HUES48 (cell line): ENCODE measurements around the gene GRID1.
A peak's percentile ranks its signal among the peaks of the same experiment; 100 is the strongest.
"Not testable (repeated sequence)": the region's sequence is repeated elsewhere in the genome, so short reads cannot be mapped to it uniquely, and the experiment has no call there.

Source experiments
- H3K27ac ChIP-seq: one replicate; pipeline ENCODE4 v1.7.0; 2013; ENCODE audit warnings: low read depth, low read length, inconsistent platforms
- H3K27me3 ChIP-seq: 2 replicates; pipeline ENCODE4 v1.6.1; 2013; ENCODE audit warnings: mild to moderate bottlenecking, low read length; ENCODE audit not compliant: control insufficient read depth, insufficient read depth
- H3K36me3 ChIP-seq: 2 replicates; pipeline ENCODE4 v1.6.1; 2013; ENCODE audit warnings: low read length; ENCODE audit not compliant: control insufficient read depth, insufficient read depth
- H3K4me1 ChIP-seq: 2 replicates; pipeline ENCODE4 v1.6.1; 2013; ENCODE audit warnings: mild to moderate bottlenecking, low read length; ENCODE audit not compliant: control insufficient read depth, insufficient read depth
- H3K4me3 ChIP-seq: 2 replicates; pipeline ENCODE4 v1.5.1; 2013; ENCODE audit warnings: mild to moderate bottlenecking, low read depth, low read length
- H3K9ac ChIP-seq: 2 replicates; pipeline ENCODE4 v1.6.1; 2013; ENCODE audit warnings: mild to moderate bottlenecking, low read depth, low read length, moderate library complexity
- H3K9me3 ChIP-seq: 2 replicates; pipeline ENCODE4 v1.6.1; 2013; ENCODE audit warnings: low read length; ENCODE audit not compliant: control insufficient read depth, insufficient read depth

The GRID1 gene

DNA sequence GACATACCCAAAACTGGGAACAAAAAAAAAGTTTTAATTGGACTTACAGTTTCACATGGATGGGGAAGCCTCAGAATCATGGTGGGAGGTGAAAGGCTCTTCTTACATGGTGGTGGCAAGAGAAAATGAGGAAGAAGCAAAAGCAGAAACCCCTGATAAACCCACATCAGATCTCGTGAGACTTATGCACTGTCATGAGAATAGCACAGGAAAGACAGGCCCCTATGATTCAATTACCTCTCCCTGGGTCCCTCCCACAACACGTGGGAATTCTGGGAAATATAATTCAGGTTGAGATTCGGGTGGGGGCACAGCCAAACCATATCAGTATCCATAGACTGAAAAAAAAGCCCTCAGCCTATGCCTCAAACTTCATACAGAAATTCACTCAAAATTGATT is 647.2 kb downstream of the GRID1 start:
- no peaks in the 10 kb centered on the region for H3K4me1 ChIP-seq
- no peak overlapping the region for H3K27ac ChIP-seq
- H3K9ac ChIP-seq, result no peak overlapping the region
- no peaks in the 10 kb centered on the region for H3K27me3 ChIP-seq
- no peaks in the 10 kb centered on the region for H3K36me3 ChIP-seq
- no peak overlapping the region for H3K4me3 ChIP-seq
- H3K9me3 ChIP-seq, result no peaks in the 10 kb centered on the region

DNA sequence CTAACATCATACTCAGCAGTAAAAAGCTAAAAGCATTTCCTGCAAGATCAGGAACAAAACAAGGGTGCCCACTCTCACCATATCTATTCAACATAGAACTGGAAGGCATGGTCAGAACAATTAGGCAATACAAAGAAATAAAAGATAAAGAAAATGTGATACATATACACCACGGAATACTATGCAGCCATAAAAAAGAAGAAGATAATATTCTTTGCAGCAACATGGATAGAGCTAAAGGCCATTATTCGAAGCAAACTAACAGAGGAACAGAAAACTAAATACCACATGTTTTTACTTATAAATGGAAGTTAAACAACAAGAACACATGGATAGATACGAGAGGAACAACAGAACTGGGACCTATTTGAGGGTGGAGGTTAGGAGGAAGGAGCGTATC is 652.7 kb downstream of the GRID1 start:
- Histone ChIP-seq H3K4me3 (no peak overlapping the region), H3K9me3 (no peaks in the 10 kb centered on the region), H3K4me1 (no peaks in the 10 kb centered on the region), H3K27me3 (no peaks in the 10 kb centered on the region), H3K27ac (no peak overlapping the region), H3K36me3 (no peaks in the 10 kb centered on the region), H3K9ac (no peak overlapping the region)

DNA sequence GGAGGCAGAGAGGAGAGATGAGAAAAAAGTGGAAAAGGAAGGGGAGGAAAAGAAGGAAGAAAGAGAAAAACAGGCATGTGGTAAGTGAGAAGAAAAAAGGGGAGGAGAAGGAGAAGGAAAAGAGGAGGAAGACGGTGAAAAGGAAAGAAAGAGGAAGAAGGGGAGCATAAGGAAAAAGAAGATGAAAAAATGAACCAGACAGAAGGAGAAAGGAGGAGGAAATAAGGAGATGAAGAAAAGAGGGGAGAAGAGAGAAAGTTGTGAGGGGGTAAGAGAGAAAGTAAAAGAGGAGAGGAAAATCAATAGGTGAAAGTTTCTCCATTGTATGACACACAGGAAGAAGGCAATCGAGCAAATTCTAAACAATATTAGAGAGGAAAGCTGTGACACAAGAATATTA is 663.8 kb downstream of the GRID1 start:
- Histone ChIP-seq H3K27ac (no peak overlapping the region), H3K9ac (no peak overlapping the region), H3K36me3 (no peaks in the 10 kb centered on the region), H3K27me3 (no peaks in the 10 kb centered on the region), H3K9me3 (no peaks in the 10 kb centered on the region), H3K4me3 (no peak overlapping the region), H3K4me1 (no peaks in the 10 kb centered on the region)

DNA sequence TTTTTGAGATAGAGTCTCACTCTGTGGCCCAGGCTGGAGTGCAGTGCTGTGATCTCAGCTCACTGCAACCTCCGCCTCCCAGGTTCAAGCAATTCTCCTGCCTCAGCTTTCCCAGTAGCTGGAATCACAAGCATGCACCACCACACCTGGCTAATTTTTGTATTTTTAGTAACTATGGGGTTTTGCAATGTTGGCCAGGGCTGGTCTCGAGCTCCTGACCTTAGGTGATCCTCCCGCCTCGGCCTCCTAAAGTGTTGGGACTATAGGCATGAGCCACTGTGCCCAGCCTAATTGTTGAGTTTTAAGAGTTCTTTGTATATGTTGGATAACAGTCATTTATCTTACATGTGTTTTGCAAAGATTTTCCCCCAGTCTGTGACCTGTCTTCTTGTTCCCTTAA is 667.5 kb downstream of the GRID1 start:
- H3K4me3 ChIP-seq, H3K27me3 ChIP-seq, H3K4me1 ChIP-seq, H3K9me3 ChIP-seq, H3K36me3 ChIP-seq, H3K9ac ChIP-seq, H3K27ac ChIP-seq: not testable (repeated sequence)

DNA sequence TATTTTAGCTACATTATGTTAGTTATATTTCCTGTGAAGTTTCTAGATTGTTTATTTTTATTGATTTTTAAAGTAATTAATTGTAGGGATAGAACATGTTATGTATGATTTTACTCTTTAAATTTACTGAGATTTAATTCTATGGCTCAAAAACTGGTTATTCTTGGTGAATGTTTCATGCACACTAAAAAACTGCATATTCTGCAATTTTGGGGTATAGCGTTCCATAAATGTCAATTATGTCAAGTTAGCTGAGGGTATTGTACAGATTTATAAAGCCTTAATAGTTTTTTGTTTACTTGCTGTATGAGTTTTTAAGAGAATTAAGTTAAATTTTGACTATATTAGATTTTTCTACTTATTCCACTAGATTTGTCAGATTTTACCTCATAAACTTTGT is 669.7 kb downstream of the GRID1 start:
- no peaks in the 10 kb centered on the region for H3K27me3 ChIP-seq
- no peak overlapping the region for H3K4me3 ChIP-seq
- H3K9ac ChIP-seq, result no peak overlapping the region
- H3K27ac ChIP-seq, result no peak overlapping the region
- H3K36me3 ChIP-seq, result no peaks in the 10 kb centered on the region
- no peaks in the 10 kb centered on the region for H3K4me1 ChIP-seq
- no peaks in the 10 kb centered on the region for H3K9me3 ChIP-seq

DNA sequence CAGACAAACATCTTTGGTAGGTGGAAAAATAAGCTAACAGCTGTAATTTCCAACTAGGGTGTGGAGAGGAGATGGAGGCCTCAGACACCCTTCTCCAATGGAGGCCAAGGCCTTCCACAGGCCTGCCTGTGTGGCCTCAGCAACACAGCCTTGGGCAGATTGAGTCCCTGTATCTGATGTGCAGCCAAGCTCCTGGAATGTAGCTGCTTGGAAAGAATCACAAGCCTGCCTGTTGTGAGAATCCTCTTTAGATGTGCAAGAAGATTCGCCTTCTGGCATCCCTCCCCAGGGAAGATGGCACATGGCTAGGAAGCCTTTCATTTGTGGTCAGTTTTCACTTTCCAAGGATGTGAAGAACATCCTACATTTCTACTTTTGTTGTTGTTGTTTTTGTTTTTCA is 684.0 kb downstream of the GRID1 start:
- no peaks in the 10 kb centered on the region for H3K27me3 ChIP-seq
- H3K9me3 ChIP-seq, result no peaks in the 10 kb centered on the region
- no peaks in the 10 kb centered on the region for H3K4me1 ChIP-seq
- no peaks in the 10 kb centered on the region for H3K36me3 ChIP-seq
- no peak overlapping the region for H3K27ac ChIP-seq
- H3K4me3 ChIP-seq, result no peak overlapping the region
- H3K9ac ChIP-seq, result no peak overlapping the region

DNA sequence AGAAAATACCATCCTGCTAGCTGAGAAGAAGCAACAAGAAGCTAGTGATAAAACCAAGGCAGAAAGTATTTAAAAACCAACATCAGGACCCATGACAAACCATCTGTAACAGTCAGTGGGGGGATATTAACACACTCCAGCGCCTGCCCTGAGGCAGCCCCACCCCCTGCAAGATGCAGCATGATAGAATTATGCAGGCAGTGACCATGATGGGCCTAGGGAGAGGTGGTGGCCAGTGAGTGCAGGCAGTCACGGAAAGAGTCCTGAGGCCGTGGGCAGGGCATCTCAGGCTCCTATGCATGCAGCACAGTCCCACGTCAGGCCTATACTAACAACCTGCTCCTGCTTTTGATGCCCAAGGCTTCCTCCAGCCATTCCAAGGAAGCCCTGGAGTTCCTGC is 686.9 kb downstream of the GRID1 start:
- Histone ChIP-seq H3K4me3 (no peak overlapping the region), H3K9me3 (no peaks in the 10 kb centered on the region), H3K9ac (no peak overlapping the region), H3K36me3 (no peaks in the 10 kb centered on the region), H3K27ac (no peak overlapping the region), H3K27me3 (no peaks in the 10 kb centered on the region), H3K4me1 (no peaks in the 10 kb centered on the region)

GRCh38 chr10:85679061-85679460 is 687.5 kb downstream of the GRID1 start:
- H3K9ac ChIP-seq, result no peak overlapping the region
- no peaks in the 10 kb centered on the region for H3K4me1 ChIP-seq
- H3K27me3 ChIP-seq, result no peaks in the 10 kb centered on the region
- no peak overlapping the region for H3K27ac ChIP-seq
- no peak overlapping the region for H3K4me3 ChIP-seq
- H3K9me3 ChIP-seq, result no peaks in the 10 kb centered on the region
- no peaks in the 10 kb centered on the region for H3K36me3 ChIP-seq

- H3K9me3 ChIP-seq, result no peaks in the 10 kb centered on the region; the same call in 1 of the 2 replicates
- no peak overlapping the region for H3K4me3 ChIP-seq
- H3K27me3 ChIP-seq, result no peaks in the 10 kb centered on the region
- no peak overlapping the region for H3K9ac ChIP-seq
- no peak overlapping the region for H3K27ac ChIP-seq
- H3K4me1 ChIP-seq, result no peaks in the 10 kb centered on the region
- no peaks in the 10 kb centered on the region for H3K36me3 ChIP-seq
Observed at GRCh38 chr10:85674851-85675250, 691.7 kb downstream of the GRID1 start.

- no peaks in the 10 kb centered on the region; the same call in 1 of the 2 replicates for H3K9me3 ChIP-seq
- peaks cover 2% of the 10 kb centered on the region for H3K4me1 ChIP-seq
- H3K27ac ChIP-seq, result no peak overlapping the region
- no peaks in the 10 kb centered on the region for H3K27me3 ChIP-seq
- no peaks in the 10 kb centered on the region for H3K36me3 ChIP-seq
- no peak overlapping the region for H3K4me3 ChIP-seq
- H3K9ac ChIP-seq, result no peak overlapping the region
Observed at GRCh38 chr10:85673270-85673669, 693.3 kb downstream of the GRID1 start.

- Histone ChIP-seq H3K4me3 (no peak overlapping the region), H3K9me3 (no peaks in the 10 kb centered on the region; the same call in 1 of the 2 replicates), H3K27ac (no peak overlapping the region), H3K27me3 (no peaks in the 10 kb centered on the region), H3K9ac (no peak overlapping the region), H3K36me3 (no peaks in the 10 kb centered on the region), H3K4me1 (peaks cover 18% of the 10 kb centered on the region)
Observed at GRCh38 chr10:85671530-85671929, 695.1 kb downstream of the GRID1 start.

- Histone ChIP-seq H3K9me3 (no peaks in the 10 kb centered on the region; the same call in 1 of the 2 replicates), H3K36me3 (no peaks in the 10 kb centered on the region), H3K4me3 (no peak overlapping the region), H3K27ac (peak overlapping the region; percentile 59), H3K4me1 (peaks cover 18% of the 10 kb centered on the region), H3K9ac (no peak overlapping the region), H3K27me3 (no peaks in the 10 kb centered on the region)
Observed at GRCh38 chr10:85668522-85668921, 698.1 kb downstream of the GRID1 start.
